SH-SY5Y (cell line): ENCODE data around the gene SYNE4.

Source experiments
- GATA2 ChIP-seq: IDR thresholded peaks from 2 replicates; pipeline ENCODE4 v1.6.1; 2011; ENCODE audit warnings: mild to moderate bottlenecking, low read depth, low read length
- GATA3 ChIP-seq: IDR thresholded peaks from 2 replicates; pipeline ENCODE4 v1.6.1; 2011; ENCODE audit warnings: low read depth, mild to moderate bottlenecking, low read length, moderate library complexity

GRCh38 chr19:36047835-36048234 is 39.2 kb upstream of the SYNE4 start:
- TF ChIP-seq GATA2: no peak
- TF ChIP-seq GATA3: no peak
